ENCODE data around the gene FBN3. TPM values are rescaled to one million over a fixed set of nuclear protein-coding genes. Genes with fewer than 3 reads are reported as not detected.

The FBN3 gene
- total RNA-seq, 1 donor, result not detected

DNA sequence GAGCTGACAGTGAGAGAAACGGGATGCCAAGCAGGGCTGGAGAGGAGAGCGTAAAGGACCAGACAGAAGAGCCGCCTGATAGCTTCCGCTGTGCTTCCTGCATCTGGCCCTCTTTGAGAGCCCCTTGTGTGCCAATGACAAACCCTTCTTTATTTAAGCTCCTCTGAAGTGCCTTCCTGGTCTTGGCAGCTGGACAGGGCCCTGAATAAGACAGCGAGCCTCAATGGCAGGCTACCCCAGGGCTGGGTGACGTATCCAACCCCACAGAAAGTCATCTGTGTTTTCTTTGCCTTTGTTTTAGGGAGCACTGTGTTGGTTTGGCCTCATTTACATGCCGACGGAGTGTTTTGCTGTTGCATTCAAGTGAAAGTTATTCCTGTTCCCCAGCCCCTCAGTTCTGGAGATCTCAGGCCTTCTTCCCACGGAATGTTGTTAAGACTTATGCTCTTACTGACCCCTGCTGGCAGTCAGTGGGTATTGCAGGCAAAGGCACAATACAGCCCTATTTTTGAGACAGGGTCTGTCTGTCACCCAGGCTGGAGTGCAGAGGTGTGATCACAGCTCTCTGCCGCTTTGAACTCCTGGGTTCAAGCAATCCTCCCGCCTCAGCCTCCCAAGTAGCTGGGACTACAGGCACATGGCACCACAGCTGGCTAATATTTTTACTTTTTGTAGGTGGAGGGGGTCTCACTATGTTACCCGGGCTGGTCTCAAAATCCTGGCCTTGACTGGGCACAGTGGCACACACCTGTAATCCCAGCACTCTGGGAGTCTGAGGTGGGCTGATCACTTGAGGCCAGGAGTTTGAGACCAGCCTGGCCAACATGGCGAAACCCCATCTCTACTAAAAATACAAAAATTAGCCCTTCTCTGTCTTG lies 80.1 kb downstream of the FBN3 start:
- DNase-seq (ENCODE audit: low read depth in 2 of 3, low spot score in 2 of 3), result no peak

- DNase-seq (ENCODE audit: low read depth in 2 of 3, low spot score in 2 of 3), result no peak
Measured at GRCh38 chr19:8065875-8066261, 83.5 kb downstream of the FBN3 start.

- no peak for DNase-seq (ENCODE audit: low read depth in 2 of 3, low spot score in 2 of 3)
Measured at GRCh38 chr19:8064911-8065874, 84.2 kb downstream of the FBN3 start.

DNA sequence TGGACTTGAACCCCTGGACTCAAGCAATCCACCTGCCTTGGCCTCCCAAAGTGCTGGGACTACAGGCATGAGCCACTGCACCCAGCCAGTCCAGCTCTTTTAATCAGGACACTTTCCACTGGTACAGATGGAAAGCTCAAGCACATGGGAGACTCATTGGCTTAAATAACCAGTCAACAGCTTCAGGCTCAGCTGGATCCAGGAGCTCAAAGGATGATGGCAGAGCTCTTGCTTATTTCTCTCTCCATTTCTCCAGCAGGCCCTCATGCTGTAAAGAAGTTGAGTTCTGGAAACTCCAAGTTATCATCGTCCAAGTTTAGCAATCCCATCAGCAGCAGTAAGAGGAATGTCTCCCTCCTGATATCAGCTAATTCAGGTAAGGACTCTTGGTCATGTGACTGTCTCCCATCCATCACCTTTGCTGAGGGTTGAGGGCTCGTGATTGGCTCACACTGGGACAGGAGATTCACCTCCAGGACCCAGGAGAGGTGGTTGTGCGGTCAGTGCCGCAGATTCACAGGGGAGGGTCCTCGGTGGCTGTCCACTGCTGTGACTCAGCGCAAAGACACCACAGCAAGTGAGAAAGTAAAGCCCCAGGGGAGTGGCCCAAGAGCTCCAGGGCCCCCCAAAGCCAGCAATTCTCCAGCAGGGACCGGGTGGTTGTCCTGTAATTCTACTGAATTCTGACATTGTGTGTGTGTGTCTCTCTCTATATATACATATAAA lies 91.7 kb downstream of the FBN3 start:
- no peak for DNase-seq (ENCODE audit: low read depth in 2 of 3, low spot score in 2 of 3)

DNA sequence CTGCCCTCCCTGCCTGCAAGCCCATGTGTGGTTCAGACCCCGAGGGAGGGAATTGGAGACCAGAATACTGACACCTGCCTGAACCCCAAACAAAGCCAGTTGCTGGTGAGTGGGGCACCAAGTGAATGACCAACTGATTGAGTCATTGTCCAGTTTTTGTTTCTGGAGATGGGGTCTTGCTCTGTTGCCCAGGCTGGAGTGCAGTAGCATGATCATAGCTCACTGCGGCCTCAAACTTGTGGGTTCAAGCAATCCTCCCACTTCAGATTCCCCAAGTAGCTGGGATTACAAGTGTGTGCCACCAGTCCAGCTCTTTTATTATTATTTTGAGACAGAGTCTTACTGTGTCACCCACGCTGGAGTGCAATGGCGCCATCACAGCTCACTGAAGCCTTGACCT lies 92.9 kb downstream of the FBN3 start:
- no peak for DNase-seq (ENCODE audit: low read depth in 2 of 3, low spot score in 2 of 3)

DNA sequence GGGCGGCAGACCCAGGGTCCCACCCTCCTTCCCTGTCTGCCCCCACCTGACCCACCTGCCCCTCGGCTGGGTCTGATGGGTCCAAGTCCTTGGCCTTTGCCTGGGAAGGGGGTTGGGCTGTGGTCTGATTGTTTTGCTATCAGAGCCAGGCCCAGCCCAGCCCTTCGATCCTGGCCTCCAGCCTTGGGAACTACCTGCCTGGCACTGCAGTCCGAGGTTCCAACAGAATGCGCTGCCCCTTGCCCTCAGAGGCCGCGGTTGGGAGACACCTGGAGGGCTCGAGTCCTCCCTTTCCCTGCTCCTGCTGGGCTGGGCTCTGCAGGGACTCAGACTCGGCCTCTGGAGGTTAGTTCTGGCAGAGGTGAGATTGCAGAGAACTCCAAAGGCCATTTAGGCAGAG lies 95.2 kb downstream of the FBN3 start:
- DNase-seq (ENCODE audit: low read depth in 2 of 3, low spot score in 2 of 3), result no peak

DNA sequence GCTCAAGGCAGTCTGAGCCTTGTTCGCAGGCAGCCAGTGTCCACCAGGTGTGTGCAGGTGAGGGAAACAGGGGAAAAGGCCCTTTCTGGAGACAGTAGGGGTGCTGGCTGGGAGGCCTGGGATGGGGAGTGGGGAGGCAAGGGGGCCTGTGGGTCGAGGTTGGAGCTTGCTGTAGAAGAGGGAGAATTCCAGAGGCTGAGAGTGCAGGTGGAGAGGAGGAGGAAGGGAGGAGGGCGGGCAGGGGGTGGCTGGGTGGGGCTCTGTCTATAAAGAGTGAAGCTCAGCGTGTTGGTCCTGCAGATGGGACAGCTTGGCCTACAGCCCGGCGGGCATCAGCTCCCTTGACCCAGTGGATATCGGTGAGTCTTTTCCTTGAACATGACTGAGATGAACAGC lies 96.9 kb downstream of the FBN3 start, which contains the start of gene CCL25:
Gene CCL25 (plus strand): TSS at position 297 of the 396 bp plus-strand sequence. CDS start 290 bp downstream, outside the sequence.
- DNase-seq (ENCODE audit: low read depth in 2 of 3, low spot score in 2 of 3), result no peak

DNA sequence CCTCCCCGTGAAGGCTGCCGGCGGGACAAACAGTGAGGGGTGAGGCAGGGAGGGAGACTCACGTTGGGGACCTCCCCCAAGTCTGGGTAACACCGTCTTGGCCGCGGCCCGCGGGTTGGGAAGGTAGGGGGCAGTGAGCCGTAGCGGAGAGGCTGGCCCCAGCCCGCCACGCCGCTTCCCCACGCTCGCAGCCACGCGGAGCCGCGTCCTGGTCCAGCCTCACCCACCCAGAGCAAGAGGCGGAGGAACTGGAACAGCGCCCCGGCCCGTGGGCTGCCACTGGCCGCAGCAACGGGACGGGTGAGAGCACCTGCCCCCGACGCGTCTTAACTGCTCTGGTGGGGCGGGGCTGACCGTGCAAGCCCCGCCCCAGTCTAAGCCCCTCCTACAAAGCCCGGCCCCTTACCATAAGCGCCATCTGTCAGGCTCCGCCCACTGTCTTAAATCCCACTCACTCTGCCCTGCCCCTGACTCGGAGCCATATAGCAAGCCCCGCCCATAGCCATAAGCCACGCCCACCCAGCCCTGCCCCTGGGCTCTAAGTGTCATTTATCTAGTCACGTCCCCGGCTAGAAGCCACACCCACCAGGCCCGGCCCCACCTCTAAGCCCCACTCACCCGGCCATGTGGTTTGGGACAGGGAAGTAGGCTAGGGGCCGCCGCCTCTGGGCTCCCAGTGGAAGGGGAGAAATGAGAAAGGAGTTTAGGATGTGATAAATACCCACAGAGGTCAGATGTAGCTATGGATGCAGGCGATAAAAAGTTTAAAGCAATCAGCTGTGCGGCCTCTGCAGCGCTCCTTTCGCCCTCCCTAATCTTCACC lies 98.9 kb downstream of the FBN3 start:
- DNase-seq (ENCODE audit: low read depth in 2 of 3, low spot score in 2 of 3), result peak; percentile 61 to 99 (median 98)

GRCh38 chr19:8046569-8047165 lies 102.7 kb downstream of the FBN3 start:
- no peak for DNase-seq (ENCODE audit: low read depth in 2 of 3, low spot score in 2 of 3)

DNA sequence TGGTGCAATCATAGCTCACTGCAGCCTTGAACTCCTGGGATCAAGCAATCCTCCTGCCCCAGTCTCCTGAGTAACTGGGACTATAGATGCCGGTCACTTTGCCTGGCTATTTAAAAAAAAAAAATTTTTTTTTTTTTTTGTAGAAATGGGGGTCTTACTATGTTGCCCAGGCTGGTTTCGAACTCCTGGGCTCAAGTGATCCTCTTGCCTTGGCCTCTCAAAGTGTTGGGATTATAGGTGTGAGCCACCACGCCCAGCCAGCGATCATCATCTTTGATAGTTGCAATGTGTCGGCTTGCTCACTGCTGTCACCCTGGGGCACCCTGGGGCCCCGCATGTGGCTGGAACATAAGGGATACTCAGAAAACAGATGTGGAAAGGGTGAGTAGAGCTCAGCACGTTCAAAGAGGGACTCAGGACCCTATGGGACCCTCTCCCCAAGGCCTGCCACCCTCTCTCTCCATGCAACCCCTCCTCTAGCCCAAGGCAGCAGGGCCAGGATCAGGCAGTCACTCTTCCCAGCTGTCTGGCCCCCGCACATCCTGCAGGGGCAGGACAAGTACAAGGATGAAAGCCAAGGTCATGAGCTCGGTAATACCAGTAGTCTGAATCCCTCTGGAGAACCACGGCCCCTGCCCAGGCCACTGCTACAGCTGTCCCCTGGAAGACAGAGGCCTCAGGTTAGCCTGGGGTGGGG lies 103.4 kb downstream of the FBN3 start:
- DNase-seq (ENCODE audit: low read depth in 2 of 3, low spot score in 2 of 3), result no peak

DNA sequence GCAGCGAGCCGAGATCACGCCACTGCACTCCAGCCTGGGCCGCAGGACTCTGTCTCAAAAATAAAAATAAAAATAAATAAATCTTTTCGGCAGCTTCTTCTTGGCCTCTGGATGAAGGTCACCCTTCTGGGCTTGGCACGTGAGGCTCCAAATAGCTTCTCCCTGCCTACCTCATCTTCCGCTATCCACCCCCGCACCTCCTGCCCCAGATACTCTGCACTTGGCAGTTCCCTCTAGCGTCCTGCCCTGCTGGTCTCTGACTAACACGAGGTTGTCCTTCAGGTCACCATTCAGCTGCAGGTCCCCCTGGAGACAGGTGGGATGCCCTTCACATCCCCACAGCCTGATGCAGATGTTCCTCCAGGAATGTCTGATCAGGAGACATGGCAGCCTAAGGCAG lies 105.4 kb downstream of the FBN3 start:
- DNase-seq (ENCODE audit: low read depth in 2 of 3, low spot score in 2 of 3), result no peak

DNA sequence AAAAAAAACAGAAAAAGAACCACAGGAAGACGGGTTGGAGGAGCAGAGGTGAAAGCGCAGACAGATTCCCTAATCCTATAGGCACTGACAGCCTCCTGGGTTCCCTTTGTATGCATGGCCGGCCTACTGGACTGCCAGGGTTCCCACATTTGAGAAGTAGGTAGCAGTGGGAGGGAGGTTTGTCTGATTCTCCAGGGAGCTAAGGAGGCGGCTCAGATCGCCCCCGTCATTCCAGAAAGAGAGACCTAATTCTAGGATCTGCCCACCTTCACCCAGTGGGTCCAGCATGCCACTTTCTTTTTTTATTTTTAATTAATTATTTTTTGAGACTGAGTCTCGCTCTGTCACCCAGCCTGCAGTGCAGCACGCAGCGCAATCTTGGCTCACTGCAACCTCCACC lies 106.5 kb downstream of the FBN3 start:
- DNase-seq (ENCODE audit: low read depth in 2 of 3, low spot score in 2 of 3), result no peak

GRCh38 chr19:8041531-8041931 lies 107.9 kb downstream of the FBN3 start:
- DNase-seq (ENCODE audit: low read depth in 2 of 3, low spot score in 2 of 3), result peak in 2 of 3 donors; percentile 41 to 47

DNA sequence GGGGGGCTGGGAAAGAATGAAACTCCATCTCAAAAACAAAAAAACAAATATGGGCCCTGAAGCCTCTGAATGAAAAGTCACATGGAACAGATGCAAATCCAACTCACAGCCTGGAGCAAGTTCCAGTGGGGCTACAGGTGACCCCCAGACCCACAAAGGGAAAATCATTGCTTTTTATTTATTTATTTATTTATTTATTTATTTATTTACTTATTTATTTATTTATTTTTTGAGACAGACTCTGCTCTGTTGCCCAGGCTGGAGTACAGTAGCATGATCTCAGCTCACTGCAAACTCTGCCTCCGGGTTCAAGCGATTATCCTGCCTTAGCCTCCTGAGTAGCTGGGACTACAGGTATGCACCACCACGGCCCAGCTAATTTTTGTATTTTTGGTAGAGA lies 110.2 kb downstream of the FBN3 start:
- no peak for DNase-seq (ENCODE audit: low read depth in 2 of 3, low spot score in 2 of 3)

- no peak for DNase-seq (ENCODE audit: low read depth in 2 of 3, low spot score in 2 of 3)
Measured at GRCh38 chr19:8038815-8039214, 110.6 kb downstream of the FBN3 start.

GRCh38 chr19:8036434-8037099 lies 112.8 kb downstream of the FBN3 start:
- DNase-seq (ENCODE audit: low read depth in 2 of 3, low spot score in 2 of 3), result no peak

DNA sequence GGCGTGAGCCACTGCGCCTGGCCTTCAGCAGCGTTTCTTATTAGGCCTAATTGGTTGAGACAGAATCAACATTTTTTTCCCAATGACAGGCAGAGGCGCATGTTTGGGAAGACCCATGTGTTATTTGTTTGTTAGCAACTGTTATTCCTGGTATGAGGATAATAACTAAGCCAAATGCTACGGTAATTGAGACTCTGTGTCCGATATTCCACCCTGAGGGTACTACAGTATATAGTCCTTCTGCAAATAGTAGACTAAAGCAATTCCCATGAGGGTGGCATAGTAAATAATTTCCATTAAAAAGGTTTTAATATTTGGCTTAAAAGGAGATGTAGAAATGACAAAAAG lies 115.2 kb downstream of the FBN3 start:
- DNase-seq (ENCODE audit: low read depth in 2 of 3, low spot score in 2 of 3), result no peak

Measured in hematopoietic multipotent progenitor cell (in vitro differentiated cells).